Measurements from ENCODE around the gene PKLR.

PKLR gene

DNA sequence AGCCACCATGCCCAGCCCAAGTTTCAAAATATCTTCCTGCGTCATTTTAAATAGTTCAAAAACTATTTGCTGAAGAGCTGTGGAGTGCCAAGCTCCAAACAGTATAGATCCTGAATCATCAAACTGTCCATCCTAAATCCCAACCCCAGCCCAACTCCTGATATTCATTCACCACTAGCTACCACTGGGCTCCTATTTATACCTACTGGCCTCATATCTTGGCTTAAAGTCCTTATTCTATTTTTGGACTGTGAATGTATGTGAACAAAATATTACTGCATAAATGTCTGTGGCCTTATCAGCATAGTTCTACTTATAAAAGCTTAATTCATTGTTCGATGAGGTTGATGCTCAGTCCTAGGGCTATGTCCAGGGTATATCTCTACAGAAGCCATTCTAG lies 33.9 kb downstream of the PKLR start:
- no peak for DNase-seq (ENCODE audit: extremely low spot score)
- TF ChIP-seq, protein P1, sequence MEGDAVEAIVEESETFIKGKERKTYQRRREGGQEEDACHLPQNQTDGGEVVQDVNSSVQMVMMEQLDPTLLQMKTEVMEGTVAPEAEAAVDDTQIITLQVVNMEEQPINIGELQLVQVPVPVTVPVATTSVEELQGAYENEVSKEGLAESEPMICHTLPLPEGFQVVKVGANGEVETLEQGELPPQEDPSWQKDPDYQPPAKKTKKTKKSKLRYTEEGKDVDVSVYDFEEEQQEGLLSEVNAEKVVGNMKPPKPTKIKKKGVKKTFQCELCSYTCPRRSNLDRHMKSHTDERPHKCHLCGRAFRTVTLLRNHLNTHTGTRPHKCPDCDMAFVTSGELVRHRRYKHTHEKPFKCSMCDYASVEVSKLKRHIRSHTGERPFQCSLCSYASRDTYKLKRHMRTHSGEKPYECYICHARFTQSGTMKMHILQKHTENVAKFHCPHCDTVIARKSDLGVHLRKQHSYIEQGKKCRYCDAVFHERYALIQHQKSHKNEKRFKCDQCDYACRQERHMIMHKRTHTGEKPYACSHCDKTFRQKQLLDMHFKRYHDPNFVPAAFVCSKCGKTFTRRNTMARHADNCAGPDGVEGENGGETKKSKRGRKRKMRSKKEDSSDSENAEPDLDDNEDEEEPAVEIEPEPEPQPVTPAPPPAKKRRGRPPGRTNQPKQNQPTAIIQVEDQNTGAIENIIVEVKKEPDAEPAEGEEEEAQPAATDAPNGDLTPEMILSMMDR (IDR thresholded peaks at IDR 0.05; ENCODE audit: control extremely low read depth, extremely low read depth, low read depth, missing control alignments), result no peak
- ChIA-PET POLR2A (interaction anchor here (0.6 kb wide), 1 partner anchor 531 kb away, joined by 3 read pairs; no protein-coding TSS in a partner anchor), CTCF (interaction anchor here (0.8 to 11.8 kb wide), 5 partner anchors 8 to 55 kb away, joined by 3 to 154 read pairs (median 7); no protein-coding TSS in a partner anchor)

DNA sequence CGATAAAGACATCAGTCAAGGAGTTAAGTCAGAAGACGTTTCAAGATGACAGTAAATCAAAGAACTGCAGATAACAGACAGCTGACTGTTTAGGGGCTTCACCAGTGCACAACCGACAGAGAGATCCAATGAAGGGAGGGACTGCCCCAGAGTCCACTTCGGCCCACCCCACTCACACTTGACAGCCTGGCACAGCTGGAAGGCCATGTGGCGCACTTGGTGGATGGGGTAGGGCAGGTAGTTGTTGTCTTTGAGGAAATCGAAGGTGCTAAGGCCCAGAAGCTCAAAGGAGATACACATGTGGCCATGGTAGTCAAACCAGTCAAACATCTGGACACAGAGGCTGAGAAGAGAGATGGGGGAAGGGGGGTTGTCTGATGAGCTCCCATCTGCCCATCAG lies 34.7 kb downstream of the PKLR start:
- TF ChIP-seq, protein P1 (IDR thresholded peaks at IDR 0.05; ENCODE audit: control extremely low read depth, extremely low read depth, low read depth, missing control alignments), result no peak
- DNase-seq (ENCODE audit: extremely low spot score), result no peak
- ChIA-PET CTCF (interaction anchor here (0.8 to 11.8 kb wide), 4 partner anchors 14 to 56 kb away, joined by 3 to 154 read pairs (median 8); no protein-coding TSS in a partner anchor), POLR2A (no interaction called here)

DNA sequence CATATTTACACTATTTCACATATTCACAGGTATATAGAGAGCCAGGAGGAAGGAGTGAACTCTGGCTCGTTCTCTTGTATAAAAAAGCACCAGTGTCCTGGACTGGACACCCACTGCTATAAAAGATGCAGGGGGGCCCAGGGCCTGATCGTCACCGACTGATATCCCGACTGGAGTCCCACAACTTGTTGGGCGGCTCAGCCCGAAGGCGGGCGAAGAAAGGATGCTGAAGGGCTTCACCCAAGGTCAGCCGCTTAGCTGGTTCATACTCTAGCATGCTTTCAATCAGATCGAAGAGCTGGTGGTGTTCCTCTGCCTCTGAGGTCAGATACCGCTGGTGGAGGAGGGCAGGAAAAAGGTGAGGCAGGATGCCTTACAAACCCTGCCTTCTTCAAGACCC lies 38.2 kb downstream of the PKLR start:
- TF ChIP-seq, protein P1 (IDR thresholded peaks at IDR 0.05; ENCODE audit: control extremely low read depth, extremely low read depth, low read depth, missing control alignments), result no peak
- ChIA-PET POLR2A (no interaction called here), CTCF (interaction anchor here (1.0 to 11.8 kb wide), 3 partner anchors 9 to 56 kb away, joined by 3 to 154 read pairs (median 5); no protein-coding TSS in a partner anchor)
- DNase-seq (ENCODE audit: extremely low spot score), result no peak

DNA sequence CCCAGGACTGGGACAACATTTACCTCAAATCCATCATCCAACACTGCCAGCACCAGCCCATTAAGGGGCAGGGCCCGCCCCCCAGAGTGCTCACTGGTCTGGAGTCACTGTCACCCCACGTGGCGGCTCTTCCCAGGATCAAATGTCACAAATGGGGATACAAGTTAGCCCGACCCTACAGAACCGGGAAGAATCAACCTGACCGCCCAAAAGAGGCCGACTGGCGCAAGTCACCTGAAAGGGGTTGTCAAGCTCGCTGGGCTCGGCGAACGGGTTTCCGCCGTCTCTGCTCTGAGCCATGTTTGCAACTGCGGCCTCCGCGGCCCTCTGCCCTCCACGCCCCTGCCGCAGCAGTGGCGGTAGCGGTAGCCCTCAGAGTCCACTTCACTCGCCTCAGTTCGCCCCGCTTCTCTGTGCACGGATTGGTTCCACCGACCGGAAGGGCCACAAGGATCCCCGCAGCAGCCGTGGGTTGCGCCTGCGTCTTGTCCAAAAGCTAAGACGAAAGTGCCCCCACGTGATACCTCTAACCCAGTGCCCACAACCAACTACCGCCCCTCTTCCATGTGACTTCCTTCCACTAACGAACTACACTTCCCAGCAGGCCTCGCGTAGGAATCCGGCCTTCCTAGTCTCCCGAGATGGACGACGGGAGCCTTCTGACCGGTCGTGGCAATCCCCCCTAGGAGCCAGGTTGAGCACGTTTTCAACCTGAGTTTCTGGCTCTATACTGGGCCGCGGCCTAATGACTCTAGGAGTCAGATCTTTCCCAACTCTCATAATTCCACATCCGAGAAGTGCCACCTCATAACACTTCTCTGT lies 39.2 kb downstream of the PKLR start, which contains the start of gene SCAMP3:
Gene SCAMP3, minus strand, starts transcription at position 509 of the 822 bp plus-strand sequence. Its CDS starts 209 bp downstream, at position 300.
- TF ChIP-seq, protein P1 (IDR thresholded peaks at IDR 0.05; ENCODE audit: control extremely low read depth, extremely low read depth, low read depth, missing control alignments), result no peak
- CTCF ChIA-PET, result interaction anchor here (0.6 to 4.5 kb wide), 5 partner anchors 11 to 68 kb away, joined by 3 to 103 read pairs (median 3); no protein-coding TSS in a partner anchor
- POLR2A ChIA-PET, result interaction anchor here (2.1 kb wide), 1 partner anchor 11 kb away, joined by 11 read pairs; no protein-coding TSS in a partner anchor

DNA sequence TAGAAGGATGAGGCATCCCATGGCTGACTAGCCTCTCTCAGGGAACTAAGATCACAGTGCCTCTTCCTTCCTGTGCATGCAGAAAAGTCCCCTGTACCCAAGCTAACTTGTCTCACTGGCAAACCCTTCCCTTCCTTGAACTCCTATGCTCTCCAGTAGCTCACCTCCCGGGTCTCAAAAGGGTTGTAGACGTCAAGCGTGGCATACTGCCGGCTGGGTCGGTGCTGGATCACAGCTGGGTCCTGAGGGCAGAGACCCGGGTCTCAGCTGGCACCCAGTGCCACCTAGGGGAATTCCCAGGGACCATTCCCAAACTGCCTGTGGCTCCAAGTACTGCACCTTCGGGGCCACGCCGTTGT lies 39.8 kb downstream of the PKLR start:
- CTCF ChIA-PET, result interaction anchor here (0.6 to 4.5 kb wide), 5 partner anchors 11 to 68 kb away, joined by 3 to 103 read pairs (median 3); no protein-coding TSS in a partner anchor
- POLR2A ChIA-PET, result interaction anchor here (2.1 kb wide), 1 partner anchor 10 kb away, joined by 11 read pairs; no protein-coding TSS in a partner anchor
- TF ChIP-seq, protein P1 (IDR thresholded peaks at IDR 0.05; ENCODE audit: control extremely low read depth, extremely low read depth, low read depth, missing control alignments), result no peak
- DNase-seq (ENCODE audit: extremely low spot score), result no peak

More for the DNA sequence above, 39.2 kb downstream of the PKLR start, which contains the start of gene SCAMP3:
- peak; percentile 97 for DNase-seq (ENCODE audit: extremely low spot score)

DNA sequence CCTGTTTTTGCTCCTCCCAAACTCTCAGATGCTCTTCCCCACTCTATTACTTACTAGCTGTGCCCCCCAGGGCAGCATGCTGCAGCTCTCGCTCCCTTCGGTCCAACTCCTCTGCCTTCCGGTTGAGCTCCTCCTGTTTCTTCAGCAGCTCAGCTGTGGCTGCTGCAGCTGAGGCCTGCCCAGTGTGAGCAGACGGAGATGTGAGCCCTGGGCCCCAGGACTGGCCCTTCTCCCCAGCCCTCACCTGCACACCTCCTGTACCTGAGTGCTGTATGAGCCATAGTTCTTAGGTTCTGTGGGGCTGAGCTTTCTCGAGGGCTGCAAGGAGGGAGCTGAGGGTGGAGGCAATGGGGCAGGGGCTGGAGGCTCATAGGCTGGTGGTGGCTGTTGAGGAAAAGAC lies 41.0 kb downstream of the PKLR start:
- ChIA-PET POLR2A (interaction anchor here (1.5 kb wide), 1 partner anchor 11 kb away, joined by 3 read pairs; no protein-coding TSS in a partner anchor), CTCF (interaction anchor here (0.7 to 4.5 kb wide), 3 partner anchors 10 to 64 kb away, joined by 3 to 103 read pairs (median 4); no protein-coding TSS in a partner anchor)
- TF ChIP-seq, protein P1 (IDR thresholded peaks at IDR 0.05; ENCODE audit: control extremely low read depth, extremely low read depth, low read depth, missing control alignments), result no peak
- DNase-seq (ENCODE audit: extremely low spot score), result no peak
